ENCODE data around the gene MGAT5. TPM values are rescaled to one million over a fixed set of nuclear protein-coding genes. Genes with fewer than 3 reads are reported as not detected.

MGAT5 gene
- total RNA-seq, 2 experiments from 2014 or later, result 60.8 to 68.0 TPM

GRCh38 chr2:134447669-134448068, 193.8 kb downstream of the MGAT5 start:
- H3K27ac ChIP-seq (ENCODE audit: low read depth, low read length, poor library complexity, severe bottlenecking), result no peak overlapping the region
- intact Hi-C loops (cut with micrococcal nuclease; ENCODE audit: unreplicated experiment), result no loop called here
- H3K4me2 ChIP-seq (ENCODE audit: low read length), result no peak overlapping the region
- no TSS peak for BruUV-seq (replicated peaks)
- H4K20me1 ChIP-seq (ENCODE audit: insufficient read depth, low read length), result no peaks in the 10 kb centered on the region
- CTCF ChIA-PET (ENCODE audit: unreplicated experiment), result no interaction called here
- no peaks in the 10 kb centered on the region for H3K4me1 ChIP-seq (ENCODE audit: insufficient read depth, low read length, poor library complexity, severe bottlenecking)
- peaks cover 22% of the 10 kb centered on the region; the same call in 1 of the 2 replicates for H3K36me3 ChIP-seq (ENCODE audit: insufficient read depth, low read length)
- TF ChIP-seq EZH2phosphoT487 (IDR thresholded peaks at IDR 0.05; ENCODE audit: borderline replicate concordance, low read depth, low read length), result no peak
- TF ChIP-seq CTCF (conservative IDR thresholded peaks at IDR 0.05; ENCODE audit: low read length), result no peak
- DNase-seq (ENCODE audit: low spot score), result no peak
- no peaks in the 10 kb centered on the region for H3K79me2 ChIP-seq (ENCODE audit: insufficient read depth, low read depth, low read length)
- no peak overlapping the region for H3K4me3 ChIP-seq (ENCODE audit: low read depth, low read length, poor library complexity, severe bottlenecking)
- POLR2A ChIA-PET, result no interaction called here
- no peak overlapping the region for H2AFZ ChIP-seq (ENCODE audit: low read length)
- H3K9me3 ChIP-seq (ENCODE audit: low read length), result no peaks in the 10 kb centered on the region
- no peaks in the 10 kb centered on the region for H3K9me2 ChIP-seq (ENCODE audit: insufficient read depth, low read length)

GRCh38 chr2:134448650-134449049, 194.8 kb downstream of the MGAT5 start:
- CTCF ChIA-PET (ENCODE audit: unreplicated experiment), result interaction anchor here (0.5 kb wide), 1 partner anchor 1066 kb away, joined by 3 read pairs; no protein-coding TSS in a partner anchor
- no peak for TF ChIP-seq CTCF (conservative IDR thresholded peaks at IDR 0.05; ENCODE audit: low read length)
- no peak for TF ChIP-seq EZH2phosphoT487 (IDR thresholded peaks at IDR 0.05; ENCODE audit: borderline replicate concordance, low read depth, low read length)
- intact Hi-C loops (cut with micrococcal nuclease; ENCODE audit: unreplicated experiment), result no loop called here
- Histone ChIP-seq H3K9me2 (ENCODE audit: insufficient read depth, low read length) (no peaks in the 10 kb centered on the region), H3K4me1 (ENCODE audit: insufficient read depth, low read length, poor library complexity, severe bottlenecking) (no peaks in the 10 kb centered on the region), H3K27ac (ENCODE audit: low read depth, low read length, poor library complexity, severe bottlenecking) (no peak overlapping the region), H3K4me3 (ENCODE audit: low read depth, low read length, poor library complexity, severe bottlenecking) (no peak overlapping the region), H3K4me2 (ENCODE audit: low read length) (no peak overlapping the region), H3K9me3 (ENCODE audit: low read length) (no peaks in the 10 kb centered on the region), H4K20me1 (ENCODE audit: insufficient read depth, low read length) (no peaks in the 10 kb centered on the region), H3K36me3 (ENCODE audit: insufficient read depth, low read length) (peaks cover 21% of the 10 kb centered on the region; the same call in 1 of the 2 replicates), H2AFZ (ENCODE audit: low read length) (no peak overlapping the region), H3K79me2 (ENCODE audit: insufficient read depth, low read depth, low read length) (no peaks in the 10 kb centered on the region)
- DNase-seq (ENCODE audit: low spot score), result no peak
- BruUV-seq (replicated peaks), result no TSS peak
- POLR2A ChIA-PET, result no interaction called here

GRCh38 chr2:134449157-134449556, 195.3 kb downstream of the MGAT5 start:
- Histone ChIP-seq H3K79me2 (ENCODE audit: insufficient read depth, low read depth, low read length) (no peaks in the 10 kb centered on the region), H3K27ac (ENCODE audit: low read depth, low read length, poor library complexity, severe bottlenecking) (no peak overlapping the region), H3K9me2 (ENCODE audit: insufficient read depth, low read length) (no peaks in the 10 kb centered on the region), H2AFZ (ENCODE audit: low read length) (no peak overlapping the region), H4K20me1 (ENCODE audit: insufficient read depth, low read length) (no peaks in the 10 kb centered on the region), H3K4me3 (ENCODE audit: low read depth, low read length, poor library complexity, severe bottlenecking) (no peak overlapping the region), H3K9me3 (ENCODE audit: low read length) (no peaks in the 10 kb centered on the region), H3K36me3 (ENCODE audit: insufficient read depth, low read length) (peaks cover 16% of the 10 kb centered on the region; the same call in 1 of the 2 replicates), H3K4me2 (ENCODE audit: low read length) (no peak overlapping the region), H3K4me1 (ENCODE audit: insufficient read depth, low read length, poor library complexity, severe bottlenecking) (no peaks in the 10 kb centered on the region)
- DNase-seq (ENCODE audit: low spot score), result no peak
- TF ChIP-seq CTCF (conservative IDR thresholded peaks at IDR 0.05; ENCODE audit: low read length), result no peak
- no peak for TF ChIP-seq EZH2phosphoT487 (IDR thresholded peaks at IDR 0.05; ENCODE audit: borderline replicate concordance, low read depth, low read length)
- intact Hi-C loops (cut with micrococcal nuclease; ENCODE audit: unreplicated experiment), result no loop called here
- ChIA-PET POLR2A (no interaction called here), CTCF (ENCODE audit: unreplicated experiment) (interaction anchor here (0.5 kb wide), 1 partner anchor 1065 kb away, joined by 3 read pairs; no protein-coding TSS in a partner anchor)
- BruUV-seq (replicated peaks), result no TSS peak
